SK-N-DZ (cell line): ENCODE data around the gene UBALD1.

Source experiments
- DNase-seq: peaks from one replicate; pipeline ENCODE4 v3.0.0-alpha.2; 2015; ENCODE audit warnings: low spot score

The UBALD1 gene

GRCh38 chr16:4616047-4616811 is 1.5 kb upstream of the UBALD1 start:
- peak; percentile 100 for DNase-seq

GRCh38 chr16:4615384-4616046 is 827 bp upstream of the UBALD1 start:
- DNase-seq: no peak

DNA sequence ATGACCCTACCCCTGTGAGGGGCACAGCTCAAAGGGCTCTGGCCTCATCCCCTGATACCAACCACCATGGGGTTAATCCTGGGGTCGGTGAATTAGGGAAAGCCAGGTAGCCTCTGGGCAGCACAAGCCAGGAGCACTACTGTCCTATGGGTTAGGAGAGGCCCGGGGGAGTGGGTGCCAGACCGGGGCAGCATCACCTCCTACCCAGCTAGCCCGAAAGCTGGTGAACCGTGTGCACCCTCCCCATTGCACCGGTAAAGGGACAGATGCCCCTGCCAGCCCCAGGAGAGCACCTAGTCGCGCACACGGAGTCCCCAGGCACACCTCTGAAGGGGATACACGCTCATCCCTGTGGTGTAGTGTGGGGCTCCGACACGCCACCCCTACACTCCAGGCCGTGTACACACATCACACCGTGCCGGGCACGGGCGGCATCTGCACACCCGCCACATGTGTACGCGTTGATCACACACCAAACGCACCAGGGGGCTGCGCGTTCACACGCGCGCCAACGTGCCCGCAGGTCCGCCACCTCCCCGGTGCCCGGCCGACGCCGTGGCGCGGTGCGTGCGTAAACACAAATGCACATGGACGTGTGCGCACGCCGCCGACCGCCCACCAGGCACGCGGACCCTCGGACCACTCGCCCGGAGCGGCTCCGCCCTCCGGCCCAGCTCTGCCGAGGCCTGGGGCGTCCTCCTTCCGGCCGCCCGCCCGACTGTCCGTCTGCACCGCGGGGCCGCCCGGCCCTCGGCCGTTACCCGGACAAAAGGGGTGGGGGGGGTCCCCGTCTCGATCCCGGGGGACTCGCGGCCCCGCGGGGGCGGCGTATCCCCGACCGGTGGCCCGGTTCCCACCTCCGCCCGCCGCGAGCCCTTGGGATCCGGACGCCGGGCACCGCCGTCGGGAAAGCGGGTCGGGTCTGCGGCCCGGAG is 785 bp downstream of the UBALD1 start:
- peak; percentile 55 for DNase-seq

DNA sequence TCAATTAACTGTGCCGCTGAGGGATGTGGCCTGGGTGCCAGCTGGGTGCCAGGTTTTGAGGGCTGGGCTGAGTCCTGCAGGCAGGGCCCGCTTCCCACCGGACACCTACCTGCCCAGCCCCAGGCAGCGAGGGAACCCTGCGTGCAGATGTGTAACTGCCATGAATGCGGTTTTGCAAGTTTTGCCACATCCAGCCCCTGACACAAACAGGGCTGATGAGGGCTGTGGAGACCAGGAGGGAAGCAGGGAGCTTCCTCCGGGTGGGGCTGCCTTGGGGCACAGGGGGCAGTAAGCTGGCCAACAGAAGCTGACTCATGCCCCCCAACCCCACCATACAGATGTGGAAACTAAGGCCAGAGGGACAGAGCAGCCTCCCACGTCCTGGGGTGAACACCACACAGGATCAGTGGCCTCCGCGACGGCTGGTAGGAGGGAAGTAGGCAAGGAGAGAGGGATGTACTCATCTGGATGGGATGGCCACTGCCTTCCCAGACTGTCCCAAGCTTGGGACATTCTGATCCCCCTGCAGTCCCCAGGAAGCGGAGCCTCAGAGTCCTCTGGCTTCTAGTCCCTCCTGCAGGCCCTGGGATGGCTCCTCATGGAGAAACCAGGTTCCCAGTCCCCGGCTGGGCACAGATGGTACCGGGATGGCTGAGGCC is 1.6 kb downstream of the UBALD1 start:
- DNase-seq: no peak

GRCh38 chr16:4612474-4612931 is 2.2 kb downstream of the UBALD1 start:
- DNase-seq: no peak

- DNase-seq: no peak
Measured at GRCh38 chr16:4611337-4612021, 3.2 kb downstream of the UBALD1 start.

DNA sequence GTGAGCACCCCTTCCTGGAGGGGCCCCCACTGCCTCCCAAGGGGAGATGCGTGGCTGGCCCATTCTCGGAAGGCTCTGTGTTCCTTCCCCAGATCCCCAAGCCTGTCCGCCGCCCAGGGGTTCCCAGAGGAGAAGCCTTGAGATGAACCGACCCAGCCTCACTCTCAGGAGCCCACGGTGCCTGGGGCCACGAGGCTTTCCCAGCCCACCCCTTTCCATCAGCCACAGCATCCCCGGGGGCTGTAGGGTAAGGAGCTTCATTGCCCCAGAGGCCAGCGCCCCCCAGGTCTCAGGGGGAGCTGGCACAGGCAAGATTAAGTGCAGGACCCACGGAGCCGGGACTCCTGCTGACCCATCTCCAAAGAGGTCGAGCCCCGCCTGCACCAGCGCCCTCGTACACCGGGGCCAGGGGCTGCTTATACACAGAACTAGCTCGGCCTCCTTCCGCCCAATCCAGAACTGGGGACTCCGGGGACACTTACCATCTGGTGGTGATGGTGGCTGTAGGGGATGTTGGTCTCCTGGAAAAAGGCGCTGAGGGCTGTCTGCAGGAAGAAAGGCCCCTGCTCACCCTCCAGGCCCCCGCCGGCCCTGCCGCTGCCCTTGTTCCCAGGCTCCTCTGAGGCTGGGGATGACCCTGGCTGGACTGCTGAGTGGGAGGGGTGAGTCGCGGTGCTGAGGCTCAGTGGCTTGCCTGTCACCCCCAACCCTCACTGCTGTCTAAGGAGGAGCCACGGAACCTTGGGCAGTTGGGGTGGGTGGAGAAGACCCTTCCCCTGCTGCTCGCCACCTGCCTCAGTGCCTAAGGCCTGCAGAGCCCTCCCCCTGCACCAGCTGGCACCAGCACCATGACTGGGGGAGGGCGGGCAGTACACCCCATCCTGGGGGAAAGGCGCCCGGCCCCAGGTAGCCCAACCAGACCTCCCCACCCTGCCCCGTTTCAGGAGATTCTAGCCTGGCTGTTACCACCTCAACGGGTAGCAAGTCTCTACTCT is 4.4 kb downstream of the UBALD1 start:
- DNase-seq: no peak

- DNase-seq: no peak
Measured at GRCh38 chr16:4609200-4610010, 5.3 kb downstream of the UBALD1 start.

- DNase-seq: no peak
Measured at GRCh38 chr16:4608704-4608980, 6.0 kb downstream of the UBALD1 start.

- DNase-seq: no peak
Measured at GRCh38 chr16:4607841-4608703, 6.6 kb downstream of the UBALD1 start.

DNA sequence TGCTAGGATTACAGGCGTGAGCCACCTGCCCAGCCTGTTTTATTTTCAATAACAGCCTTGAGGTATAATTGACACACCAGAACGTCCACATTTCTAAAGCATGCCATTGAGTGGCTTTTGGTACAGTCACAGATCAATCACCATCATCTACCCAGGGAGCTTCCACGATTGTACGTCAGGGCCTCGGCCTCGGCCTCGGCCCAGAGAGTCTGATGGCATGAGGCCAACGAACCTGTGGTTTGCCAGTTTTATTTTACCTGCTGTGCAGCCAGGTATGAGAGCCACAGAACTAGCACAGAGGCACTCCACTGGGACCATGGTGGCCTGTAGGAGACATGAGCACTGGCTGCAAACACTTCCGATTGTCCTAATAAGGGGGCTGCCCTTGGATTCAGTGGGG is 8.3 kb downstream of the UBALD1 start:
- DNase-seq: no peak

GRCh38 chr16:4604401-4604800 is 10.3 kb downstream of the UBALD1 start:
- no peak for DNase-seq

DNA sequence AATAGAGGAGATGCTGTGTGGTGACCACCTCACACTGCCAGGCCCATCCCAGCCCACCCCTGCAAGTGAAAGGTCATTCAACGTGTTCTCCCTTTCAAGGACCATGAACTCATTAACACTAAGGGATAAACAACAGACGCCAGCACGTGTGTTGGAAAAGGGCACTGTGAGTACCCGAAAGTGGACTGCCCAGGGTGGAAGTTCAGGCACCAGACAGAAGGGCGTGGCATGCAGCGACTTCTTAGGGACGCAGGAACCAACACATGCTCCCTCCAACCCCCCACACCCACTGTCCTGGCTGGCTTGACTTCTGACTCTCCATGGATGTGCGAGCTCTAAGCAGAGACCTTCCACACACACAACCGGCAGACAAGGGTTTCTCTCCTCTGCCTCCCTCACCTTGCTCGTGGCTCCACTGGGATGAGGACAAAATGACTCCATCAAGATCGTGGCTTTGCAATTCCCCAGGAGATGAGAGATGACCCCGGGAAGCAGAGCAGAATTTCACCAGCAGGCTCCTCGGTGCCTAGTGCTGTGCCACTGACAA is 11.0 kb downstream of the UBALD1 start:
- no peak for DNase-seq

GRCh38 chr16:4602331-4602730 is 12.4 kb downstream of the UBALD1 start:
- no peak for DNase-seq

- DNase-seq: no peak
Measured at GRCh38 chr16:4601864-4602186, 12.9 kb downstream of the UBALD1 start.

GRCh38 chr16:4601036-4601863 is 13.4 kb downstream of the UBALD1 start:
- no peak for DNase-seq

DNA sequence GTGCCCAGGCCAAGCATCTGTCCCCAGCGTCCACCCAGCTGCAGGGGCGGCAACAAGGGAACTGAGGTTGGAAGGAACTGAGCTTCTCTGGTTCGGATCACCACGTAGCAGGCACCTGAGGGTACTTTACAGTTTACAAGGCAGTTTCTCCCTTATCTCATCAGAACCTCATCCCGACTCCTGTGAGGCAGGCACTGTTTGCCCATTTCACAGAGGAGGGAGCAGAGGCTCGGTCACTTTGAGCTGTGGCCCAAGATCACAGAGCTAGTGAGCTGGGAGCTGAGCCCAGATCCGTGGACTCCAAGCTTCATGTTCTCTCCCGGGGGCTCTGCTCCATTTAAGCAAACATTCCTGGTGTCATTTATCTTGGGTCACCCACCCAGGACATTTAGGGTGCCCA is 15.1 kb downstream of the UBALD1 start:
- no peak for DNase-seq
